SK-N-SH (cell line): ENCODE results near the gene RBM15B.

ENCODE experiments used
- CTCF ChIP-seq: fragments of 200-600 bp; sonication (generic); IDR thresholded peaks from 2 replicates; pipeline ENCODE4 v1.6.1; 2017; ENCODE audit warnings: antibody characterized with exemption, mild to moderate bottlenecking, moderate library complexity
- FOXJ3 ChIP-seq: sonication (generic); formaldehyde crosslinking; IDR thresholded peaks from 2 replicates; pipeline ENCODE4 v1.5.1; 2020; ENCODE audit warnings: mild to moderate bottlenecking, missing genetic modification reagents
- FOXM1 ChIP-seq: IDR thresholded peaks from 2 replicates; pipeline ENCODE4 v1.4.0; 2012; ENCODE audit warnings: low read depth, mild to moderate bottlenecking
- GABPA ChIP-seq: IDR thresholded peaks from 2 replicates; pipeline ENCODE4 v1.4.0; 2012; ENCODE audit warnings: low read depth, mild to moderate bottlenecking
- MAX ChIP-seq: IDR thresholded peaks from 2 replicates; pipeline ENCODE4 v1.4.0; 2012; ENCODE audit warnings: low read depth
- MEF2A ChIP-seq: IDR thresholded peaks from 2 replicates; pipeline ENCODE4 v1.4.0; 2012; ENCODE audit warnings: low read depth, borderline replicate concordance
- POLR2AphosphoS5 ChIP-seq: IDR thresholded peaks from 2 replicates; pipeline ENCODE4 v1.6.1; 2012; ENCODE audit warnings: low read depth, low read length
- RAD21 ChIP-seq: IDR thresholded peaks from 2 replicates; pipeline ENCODE4 v1.6.1; 2012; ENCODE audit warnings: mild to moderate bottlenecking, low read length
- RCOR1 ChIP-seq: fragments of 150-350 bp; IDR thresholded peaks from 2 replicates; pipeline ENCODE4 v1.6.1; 2017; ENCODE audit warnings: antibody characterized with exemption, low read length
- REST ChIP-seq: IDR thresholded peaks from 2 replicates; pipeline ENCODE4 v1.6.1; 2012; ENCODE audit warnings: mild to moderate bottlenecking, low read depth, low read length, moderate library complexity
- TAF1 ChIP-seq: IDR thresholded peaks from 2 replicates; pipeline ENCODE4 v1.6.1; 2012; ENCODE audit warnings: low read depth, mild to moderate bottlenecking, low read length, moderate library complexity, borderline replicate concordance
- TCF12 ChIP-seq: IDR thresholded peaks from 2 replicates; pipeline ENCODE4 v1.4.0; 2012
- TEAD4 ChIP-seq: IDR thresholded peaks from 2 replicates; pipeline ENCODE4 v1.4.0; 2012; ENCODE audit warnings: mild to moderate bottlenecking, borderline replicate concordance; ENCODE audit not compliant: insufficient read depth

DNA sequence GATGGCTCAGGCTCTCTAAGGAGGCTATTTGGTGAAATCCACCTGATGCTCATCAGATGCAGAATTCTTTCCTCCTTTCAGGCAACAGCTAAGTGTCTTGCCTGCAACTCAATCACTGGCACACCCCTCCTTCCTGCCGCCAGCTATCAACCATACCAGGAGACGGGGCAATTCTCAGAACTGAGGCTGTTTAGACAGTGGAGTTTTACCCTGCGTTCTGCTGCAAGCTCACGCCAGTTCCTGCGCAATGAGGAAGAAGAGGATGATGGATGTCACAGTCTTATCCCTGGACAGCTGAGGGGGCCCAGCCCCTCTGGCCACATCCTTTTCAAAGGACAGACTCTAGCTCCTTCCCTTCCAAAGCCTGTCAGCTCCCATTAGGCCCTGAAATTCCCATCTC lies 13.0 kb upstream of the RBM15B start:
- TF ChIP-seq MAX = no peak
- TF ChIP-seq CTCF = no peak
- no peak for TF ChIP-seq POLR2AphosphoS5
- TF ChIP-seq RCOR1 = no peak
- no peak for TF ChIP-seq FOXM1
- TF ChIP-seq TAF1 = no peak
- TF ChIP-seq MEF2A = no peak
- no peak for TF ChIP-seq REST
- no peak for TF ChIP-seq RAD21
- no peak for TF ChIP-seq GABPA
- no peak for TF ChIP-seq TEAD4
- TF ChIP-seq TCF12 = no peak
- TF ChIP-seq FOXJ3 (CRISPR knock-in tag) = no peak
